Measurements from ENCODE around the gene AQP12A.

AQP12A gene

DNA sequence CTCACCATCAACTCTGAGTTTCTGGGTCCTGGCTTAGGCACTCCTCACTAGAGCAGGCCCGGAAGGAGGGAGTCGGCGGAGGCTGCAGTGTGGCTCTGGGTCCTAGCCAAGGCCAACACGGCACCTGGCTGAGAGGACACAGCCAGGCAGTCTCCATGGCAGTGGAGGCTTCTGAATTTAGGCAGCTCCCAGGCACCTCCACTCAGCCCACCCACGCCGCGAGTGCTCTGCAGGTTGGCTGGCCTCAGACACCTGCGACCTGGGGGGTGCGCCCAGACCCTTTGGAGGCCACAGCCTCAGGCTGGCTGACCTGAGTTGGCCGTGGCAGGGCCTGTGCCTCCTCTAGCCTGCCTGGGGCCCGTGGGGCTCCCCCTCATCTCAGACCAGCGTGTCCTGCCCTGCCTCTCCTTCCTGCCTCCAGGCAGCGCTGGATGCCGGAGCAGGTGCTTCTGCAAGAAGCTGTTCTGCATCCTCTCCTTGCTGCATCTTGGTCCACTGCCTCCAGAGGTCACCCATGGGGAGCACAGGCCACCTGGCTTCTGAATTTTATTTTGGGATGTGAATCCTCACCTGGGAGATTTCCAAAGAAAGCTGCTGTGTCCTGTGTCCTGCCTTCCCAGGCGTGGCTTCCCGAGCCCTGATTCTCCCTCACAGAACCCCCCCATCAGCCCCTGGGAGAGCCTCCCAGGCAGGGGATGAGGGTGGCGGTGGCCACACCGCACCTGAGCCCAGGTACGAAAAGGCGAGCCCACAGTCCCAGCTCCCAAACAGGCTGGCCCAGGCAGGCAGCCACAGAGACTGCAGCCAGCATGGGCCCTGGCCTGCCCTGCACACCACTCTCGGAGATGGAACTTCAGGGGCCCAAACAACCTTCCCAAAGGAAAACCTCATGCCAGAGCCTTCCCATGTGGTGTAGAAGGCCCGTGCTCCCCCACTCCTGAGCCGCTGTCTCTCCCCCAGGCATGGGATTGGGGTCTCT, 23.4 kb downstream of the AQP12A start:
- H3K36me3 ChIP-seq (ENCODE audit: low read length): no peaks in the 10 kb centered on the region
- H3K27ac ChIP-seq (ENCODE audit: low read depth, low read length): no peak overlapping the region
- H3F3A ChIP-seq (ENCODE audit: insufficient read depth): no peaks in the 10 kb centered on the region
- H3K9me3 ChIP-seq (ENCODE audit: insufficient read depth, low read length): no peaks in the 10 kb centered on the region
- H3K27me3 ChIP-seq (ENCODE audit: low read length): no peaks in the 10 kb centered on the region
- H3K9ac ChIP-seq (ENCODE audit: low read length): no peak overlapping the region
- H3K9me2 ChIP-seq (replicated peaks; ENCODE audit: insufficient read depth, low read length): no peaks in the 10 kb centered on the region
- H4K20me1 ChIP-seq (ENCODE audit: low read depth, low read length): no peaks in the 10 kb centered on the region
- no peak overlapping the region for H2AFZ ChIP-seq (ENCODE audit: low read depth, low read length, severe bottlenecking)
- TF ChIP-seq CTCF (IDR thresholded peaks at IDR 0.05; ENCODE audit: insufficient read depth, low read length, poor library complexity, severe bottlenecking): no peak
- TF ChIP-seq EZH2phosphoT487 (conservative IDR thresholded peaks at IDR 0.05; ENCODE audit: low read length): no peak
- no peak overlapping the region for H3K4me2 ChIP-seq (ENCODE audit: low read depth, low read length, poor library complexity, severe bottlenecking)
- H3K79me2 ChIP-seq (ENCODE audit: insufficient read depth, low read length): no peaks in the 10 kb centered on the region
- H3K4me3 ChIP-seq (ENCODE audit: insufficient read depth, low read length, poor library complexity, severe bottlenecking): no peak overlapping the region

DNA sequence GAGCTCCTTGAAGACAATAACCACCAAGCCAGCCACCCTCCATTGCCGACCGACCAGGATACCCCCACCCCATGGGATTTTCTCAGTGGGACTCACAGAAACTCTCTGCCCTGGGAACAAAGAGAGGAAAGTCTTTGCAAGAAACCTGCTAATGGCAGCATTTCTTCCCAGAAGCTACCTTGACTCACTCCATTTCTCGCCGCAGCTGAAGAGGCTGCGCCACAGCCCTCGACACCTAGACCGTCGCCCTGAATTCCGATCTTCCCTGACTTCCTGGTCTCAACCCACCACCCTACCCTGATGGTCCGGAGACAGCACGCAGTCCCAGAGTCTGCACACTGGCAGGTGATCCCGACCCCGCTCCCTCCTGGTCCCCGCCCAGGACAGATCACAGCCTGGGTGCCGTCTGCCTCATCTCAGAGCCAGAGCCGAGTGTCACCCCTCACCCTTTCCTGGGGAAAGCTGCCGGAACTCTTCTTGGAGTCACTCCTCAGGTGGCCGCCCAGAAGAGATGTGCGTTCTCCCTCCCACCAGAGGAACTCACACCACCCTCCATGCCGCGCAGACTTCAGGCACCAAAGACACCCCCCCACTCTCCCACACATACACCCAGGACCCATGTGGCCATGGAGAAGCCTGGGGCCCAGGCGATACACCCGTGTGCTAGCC, 24.6 kb downstream of the AQP12A start:
- Histone ChIP-seq H3K4me2 (ENCODE audit: low read depth, low read length, poor library complexity, severe bottlenecking) (no peak overlapping the region), H3K4me3 (ENCODE audit: insufficient read depth, low read length, poor library complexity, severe bottlenecking) (no peak overlapping the region), H3K36me3 (ENCODE audit: low read length) (no peaks in the 10 kb centered on the region), H3K27me3 (ENCODE audit: low read length) (no peaks in the 10 kb centered on the region), H3K79me2 (ENCODE audit: insufficient read depth, low read length) (no peaks in the 10 kb centered on the region), H3K9me3 (ENCODE audit: insufficient read depth, low read length) (no peaks in the 10 kb centered on the region), H3K9ac (ENCODE audit: low read length) (no peak overlapping the region), H2AFZ (ENCODE audit: low read depth, low read length, severe bottlenecking) (no peak overlapping the region), H3K9me2 (replicated peaks; ENCODE audit: insufficient read depth, low read length) (no peaks in the 10 kb centered on the region), H3F3A (ENCODE audit: insufficient read depth) (no peaks in the 10 kb centered on the region), H4K20me1 (ENCODE audit: low read depth, low read length) (no peaks in the 10 kb centered on the region), H3K27ac (ENCODE audit: low read depth, low read length) (no peak overlapping the region)
- no peak for TF ChIP-seq EZH2phosphoT487 (conservative IDR thresholded peaks at IDR 0.05; ENCODE audit: low read length)
- TF ChIP-seq CTCF (IDR thresholded peaks at IDR 0.05; ENCODE audit: insufficient read depth, low read length, poor library complexity, severe bottlenecking): no peak

DNA sequence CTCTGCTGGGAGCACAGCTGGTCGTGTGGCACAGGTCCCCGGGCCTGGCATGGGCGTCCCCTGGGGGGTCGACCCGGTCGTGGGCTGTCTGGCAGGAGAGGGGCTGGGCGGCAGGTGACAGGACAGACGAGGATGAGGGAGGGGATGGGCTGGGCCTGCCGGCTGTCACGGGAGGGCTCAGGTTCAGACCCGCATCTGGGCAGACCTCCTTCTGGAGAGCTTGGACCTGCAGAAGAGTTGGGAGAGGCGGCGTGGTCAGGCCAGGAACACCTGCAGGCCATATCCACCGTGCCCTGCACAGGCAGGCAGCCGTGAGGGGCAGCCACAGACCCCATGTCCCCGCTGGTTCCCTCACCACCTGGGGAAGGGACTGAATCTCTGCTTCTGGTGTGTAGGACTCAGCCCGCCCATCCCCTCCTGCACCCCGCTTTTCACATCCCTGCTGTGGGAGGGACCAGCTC, 25.5 kb downstream of the AQP12A start:
- no peaks in the 10 kb centered on the region for H3K9me2 ChIP-seq (replicated peaks; ENCODE audit: insufficient read depth, low read length)
- no peak overlapping the region for H3K4me2 ChIP-seq (ENCODE audit: low read depth, low read length, poor library complexity, severe bottlenecking)
- H3K27me3 ChIP-seq (ENCODE audit: low read length): no peaks in the 10 kb centered on the region
- no peak overlapping the region for H3K27ac ChIP-seq (ENCODE audit: low read depth, low read length)
- TF ChIP-seq EZH2phosphoT487 (conservative IDR thresholded peaks at IDR 0.05; ENCODE audit: low read length) (no peak), CTCF (IDR thresholded peaks at IDR 0.05; ENCODE audit: insufficient read depth, low read length, poor library complexity, severe bottlenecking) (no peak)
- H3K79me2 ChIP-seq (ENCODE audit: insufficient read depth, low read length): no peaks in the 10 kb centered on the region
- no peaks in the 10 kb centered on the region for H3K36me3 ChIP-seq (ENCODE audit: low read length)
- H3K9me3 ChIP-seq (ENCODE audit: insufficient read depth, low read length): no peaks in the 10 kb centered on the region
- no peaks in the 10 kb centered on the region for H4K20me1 ChIP-seq (ENCODE audit: low read depth, low read length)
- no peak overlapping the region for H3K4me3 ChIP-seq (ENCODE audit: insufficient read depth, low read length, poor library complexity, severe bottlenecking)
- no peak overlapping the region for H2AFZ ChIP-seq (ENCODE audit: low read depth, low read length, severe bottlenecking)
- no peak overlapping the region for H3K9ac ChIP-seq (ENCODE audit: low read length)
- no peaks in the 10 kb centered on the region for H3F3A ChIP-seq (ENCODE audit: insufficient read depth)
